Endothelial cell (in vitro differentiated cells): ENCODE results near the gene CBX2. TPM values are rescaled to one million over a fixed set of nuclear protein-coding genes. Genes with fewer than 3 reads are reported as not detected.

Source experiments
- DNase-seq: peaks from one replicate; pipeline ENCODE4 v3.0.0; 2021; ENCODE audit warnings: low spot score
- H3K27ac Mint-ChIP-seq: one replicate; pipeline ENCODE4 v1.8.0; 2021; ENCODE audit warnings: mixed read lengths, inconsistent platforms; ENCODE audit not compliant: unreplicated experiment
- H3K27me3 Mint-ChIP-seq: one replicate; pipeline ENCODE4 v1.8.0; 2021; ENCODE audit warnings: mild to moderate bottlenecking, moderate library complexity, mixed read lengths, inconsistent platforms; ENCODE audit not compliant: unreplicated experiment
- H3K36me3 Mint-ChIP-seq: one replicate; pipeline ENCODE4 v1.8.0; 2021; ENCODE audit warnings: mild to moderate bottlenecking, low read depth, mixed read lengths, inconsistent platforms; ENCODE audit not compliant: unreplicated experiment
- H3K4me1 Mint-ChIP-seq: one replicate; pipeline ENCODE4 v1.8.0; 2021; ENCODE audit warnings: mild to moderate bottlenecking, mixed read lengths, inconsistent platforms; ENCODE audit not compliant: unreplicated experiment
- H3K4me3 Mint-ChIP-seq: one replicate; pipeline ENCODE4 v1.8.0; 2021; ENCODE audit warnings: mild to moderate bottlenecking, mixed read lengths, inconsistent platforms; ENCODE audit not compliant: unreplicated experiment
- H3K9me3 Mint-ChIP-seq: one replicate; pipeline ENCODE4 v1.8.0; 2021; ENCODE audit warnings: mixed read lengths, inconsistent platforms; ENCODE audit not compliant: unreplicated experiment
- CTCF ChIP-seq: fragments of 200-600 bp; sonication (generic); IDR thresholded peaks from one replicate; pipeline ENCODE4 v1.5.0; 2021; ENCODE audit warnings: antibody characterized with exemption; ENCODE audit not compliant: unreplicated experiment
- total RNA-seq: library from RNA; stranded (reverse); fragmentation: NEBNext Ultra II Directional; extraction: Animal tissue kit (Norgen Biotek cat#: 25700); gene quantifications from one replicate; pipeline ENCODE4 v1.2.1, GENCODE V29; 2021; ENCODE audit not compliant: unreplicated experiment

The CBX2 gene
- total RNA-seq, 1 donor from 2014 or later = 50.0 TPM

- H3K9me3 Mint-ChIP-seq = no peaks in the 10 kb centered on the region
- H3K27me3 Mint-ChIP-seq = peaks cover 23% of the 10 kb centered on the region
- no peak for TF ChIP-seq CTCF
- H3K36me3 Mint-ChIP-seq = peaks cover 5% of the 10 kb centered on the region
- H3K4me1 Mint-ChIP-seq = peaks cover 22% of the 10 kb centered on the region
- DNase-seq = no peak
- no peak overlapping the region for H3K27ac Mint-ChIP-seq
- H3K4me3 Mint-ChIP-seq = no peak overlapping the region
Observed at GRCh38 chr17:79824234-79824633, 46.3 kb downstream of the CBX2 start.

GRCh38 chr17:79824893-79825579 lies 47.1 kb downstream of the CBX2 start:
- H3K36me3 Mint-ChIP-seq = peaks cover 5% of the 10 kb centered on the region
- DNase-seq = no peak
- no peak for TF ChIP-seq CTCF
- peaks cover 23% of the 10 kb centered on the region for H3K4me1 Mint-ChIP-seq
- no peak overlapping the region for H3K27ac Mint-ChIP-seq
- no peak overlapping the region for H3K4me3 Mint-ChIP-seq
- no peaks in the 10 kb centered on the region for H3K9me3 Mint-ChIP-seq
- peaks cover 20% of the 10 kb centered on the region for H3K27me3 Mint-ChIP-seq

GRCh38 chr17:79825580-79825921 lies 47.6 kb downstream of the CBX2 start:
- Mint-ChIP-seq H3K27ac (no peak overlapping the region), H3K4me1 (peaks cover 23% of the 10 kb centered on the region), H3K27me3 (peaks cover 20% of the 10 kb centered on the region), H3K36me3 (peaks cover 5% of the 10 kb centered on the region), H3K9me3 (no peaks in the 10 kb centered on the region), H3K4me3 (no peak overlapping the region)
- TF ChIP-seq CTCF = no peak
- DNase-seq = no peak

- Mint-ChIP-seq H3K9me3 (no peaks in the 10 kb centered on the region), H3K4me1 (peaks cover 22% of the 10 kb centered on the region), H3K36me3 (peaks cover 5% of the 10 kb centered on the region), H3K27ac (no peak overlapping the region), H3K27me3 (peaks cover 20% of the 10 kb centered on the region), H3K4me3 (no peak overlapping the region)
- no peak for TF ChIP-seq CTCF
- DNase-seq = no peak
Observed at GRCh38 chr17:79826204-79826680, 48.3 kb downstream of the CBX2 start.

GRCh38 chr17:79826841-79827578 lies 49.1 kb downstream of the CBX2 start:
- Mint-ChIP-seq H3K4me3 (no peak overlapping the region), H3K27ac (no peak overlapping the region), H3K4me1 (peaks cover 20% of the 10 kb centered on the region), H3K27me3 (peaks cover 23% of the 10 kb centered on the region), H3K9me3 (no peaks in the 10 kb centered on the region), H3K36me3 (peaks cover 5% of the 10 kb centered on the region)
- no peak for TF ChIP-seq CTCF
- no peak for DNase-seq
